HG02884 (cell line): ENCODE results near the gene CCR3.
A peak's percentile ranks its signal among the peaks of the same experiment; 100 is the strongest.
"Not testable (repeated sequence)": the region's sequence is repeated elsewhere in the genome, so short reads cannot be mapped to it uniquely, and the experiment has no call there.

Experiments
- ATAC-seq: cut with Tn5 transposase; IDR thresholded peaks from one replicate; pipeline ENCODE4 v1.9.1; 2021; ENCODE audit warnings: mild to moderate bottlenecking, moderate library complexity; ENCODE audit not compliant: unreplicated experiment

CCR3 gene

DNA sequence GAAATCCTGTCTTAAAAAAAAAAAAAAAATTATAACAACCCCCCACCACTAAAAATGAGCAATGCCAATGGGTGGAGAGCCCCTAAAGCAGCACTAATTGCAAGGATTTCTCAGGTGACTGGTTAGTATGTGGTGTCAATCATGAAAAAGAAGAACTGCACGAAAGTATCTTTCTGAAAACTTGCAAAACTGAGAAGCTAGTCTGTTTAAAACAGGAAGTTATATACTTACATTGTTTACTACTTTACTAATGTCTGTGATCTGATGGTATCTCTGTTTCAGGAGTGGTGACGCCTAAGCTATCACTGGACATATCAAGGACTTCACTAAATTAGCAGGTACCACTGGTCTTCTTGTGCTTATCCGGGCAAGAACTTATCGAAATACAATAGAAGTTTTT is at the start of gene CCR3:
Gene CCR3, plus strand, starts transcription at position 341 of the 400 bp plus-strand sequence. CDS start 22,699 bp downstream, outside the sequence.
- no peak for ATAC-seq

DNA sequence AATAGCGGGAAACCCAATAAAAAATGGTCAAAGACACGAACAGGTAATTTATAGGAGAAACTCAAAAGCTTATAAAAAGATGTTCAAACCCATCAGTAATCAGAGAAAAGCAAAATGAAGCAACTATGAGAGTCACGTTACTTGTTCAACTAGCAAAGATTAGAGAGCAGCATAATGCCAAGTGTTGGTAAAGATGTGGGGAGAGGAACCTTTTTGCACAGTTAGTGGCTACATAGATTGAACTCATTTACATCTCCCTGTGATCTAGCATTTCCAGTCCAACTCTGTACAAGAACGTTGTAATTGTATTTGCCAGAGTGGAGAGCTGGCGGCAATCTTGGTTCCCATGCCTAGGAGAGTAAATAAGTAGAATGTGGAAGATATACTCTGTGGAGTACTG is 49.3 kb upstream of the CCR3 start:
- no peak for ATAC-seq

DNA sequence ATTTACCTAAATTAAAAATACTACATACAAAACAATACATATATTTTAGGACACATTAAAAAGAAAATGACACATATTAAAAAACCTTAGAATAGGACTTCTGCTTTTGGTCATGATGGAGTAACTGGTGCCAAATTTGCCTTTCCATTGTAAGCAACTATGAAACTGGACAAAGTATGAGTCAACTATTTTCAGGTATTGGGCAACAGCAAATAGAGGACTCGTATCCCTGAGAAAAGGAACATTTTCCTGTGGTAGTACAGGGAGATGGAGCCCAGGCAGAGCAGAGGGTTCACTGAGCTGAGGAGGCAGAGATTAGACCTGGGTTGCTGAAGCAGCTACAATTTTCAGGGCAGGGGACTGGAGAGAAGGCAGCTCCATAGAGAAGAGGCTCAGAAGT is 48.8 kb upstream of the CCR3 start:
- no peak for ATAC-seq

DNA sequence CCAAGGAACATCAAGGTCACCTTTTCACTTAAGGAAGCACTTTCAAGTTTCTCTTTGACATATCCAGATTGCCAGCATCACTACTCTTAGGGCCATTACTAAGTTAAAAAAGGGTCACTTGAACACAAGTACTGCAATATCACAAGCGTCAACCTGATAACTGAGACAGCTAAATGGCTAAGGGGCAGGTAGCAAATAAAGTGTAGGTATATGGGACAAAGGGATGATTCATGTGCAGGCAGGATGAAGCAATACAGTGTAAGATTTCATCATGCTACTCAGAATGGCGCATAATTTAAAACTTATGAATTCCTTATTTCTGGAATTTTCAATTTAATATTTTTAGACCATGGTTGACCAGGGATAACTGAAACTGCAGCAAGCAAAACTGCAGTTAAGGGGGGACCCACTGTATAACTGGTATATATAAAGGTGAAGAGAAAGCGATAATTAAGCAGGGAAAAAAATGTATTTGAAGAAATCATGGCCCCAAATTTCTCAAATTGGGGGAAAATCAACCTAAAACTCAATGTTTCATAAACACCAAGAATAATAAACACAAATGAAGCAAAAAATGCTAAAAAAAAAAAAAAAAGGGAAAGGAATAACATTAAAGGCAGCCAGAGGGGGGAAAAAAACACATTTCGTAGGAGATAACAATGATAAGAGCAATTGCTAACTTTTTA is 47.2 kb upstream of the CCR3 start:
- no peak for ATAC-seq

DNA sequence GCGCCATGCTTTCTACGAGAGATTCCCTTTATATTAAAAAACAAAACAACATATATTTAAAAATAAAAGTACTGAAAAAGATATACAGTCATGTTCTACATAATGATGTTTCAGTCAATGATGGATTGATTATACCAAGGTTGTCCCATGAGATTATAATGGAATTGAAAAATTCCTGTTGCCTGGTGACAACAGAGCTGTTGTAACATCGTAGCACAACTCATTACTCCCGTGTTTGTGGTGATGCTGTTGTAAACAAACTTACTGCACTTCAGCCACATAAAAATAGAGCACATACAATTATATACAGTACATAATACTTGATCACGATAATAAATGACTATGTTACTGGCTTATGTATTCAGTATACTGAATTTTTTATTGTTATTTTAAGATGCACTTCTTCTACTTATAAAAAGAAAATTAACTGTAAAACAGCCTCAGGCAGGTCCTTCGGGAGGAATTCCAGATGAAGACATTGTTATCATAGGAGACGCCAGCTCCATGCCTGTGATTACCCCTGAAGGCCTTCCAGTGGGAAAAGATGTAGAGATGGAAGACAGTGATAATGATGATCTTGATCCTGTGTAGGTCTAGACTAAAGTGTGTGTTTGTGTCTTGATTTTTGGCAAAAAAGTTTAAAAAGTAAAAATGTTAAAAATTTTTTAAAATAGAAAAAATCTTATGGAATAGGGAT is 45.9 kb upstream of the CCR3 start:
- no peak for ATAC-seq

DNA sequence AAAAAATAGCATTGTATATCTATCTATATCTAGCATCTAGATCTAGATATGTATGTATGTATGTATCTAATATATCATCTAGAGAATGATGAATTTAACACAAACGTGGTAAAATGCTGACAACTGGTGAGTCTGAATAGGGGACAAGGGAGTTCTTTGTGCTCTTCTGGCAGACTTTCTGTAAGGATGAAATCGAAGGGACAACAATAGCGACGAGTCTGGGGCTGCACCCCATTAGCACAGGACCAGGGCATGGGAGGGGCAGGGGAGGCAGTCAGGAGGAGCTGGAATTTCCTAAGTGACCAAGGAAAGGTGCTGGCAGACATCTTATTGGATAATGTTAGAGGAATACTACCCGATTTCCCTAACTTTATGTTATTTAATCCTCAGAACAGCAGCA is 42.0 kb upstream of the CCR3 start:
- ATAC-seq, result no peak

DNA sequence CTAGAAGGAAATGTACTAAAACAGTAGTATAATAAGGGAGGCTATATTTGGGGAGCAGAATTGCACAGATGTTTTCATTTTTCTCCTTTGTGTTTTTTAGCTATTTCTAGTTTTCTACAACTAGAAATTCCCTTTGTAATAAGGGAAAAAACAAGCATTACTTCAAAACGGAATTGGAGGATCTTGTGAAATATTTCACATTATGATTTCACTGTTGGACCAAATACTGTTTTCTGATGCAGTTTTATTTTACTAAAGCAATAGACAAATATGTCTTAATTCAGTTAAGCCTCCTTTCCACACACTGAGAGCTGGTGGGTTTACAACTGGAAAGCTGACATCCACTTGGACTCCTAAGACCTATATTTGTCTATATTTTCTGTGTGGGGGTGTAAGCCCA is 41.5 kb upstream of the CCR3 start:
- ATAC-seq, result no peak

DNA sequence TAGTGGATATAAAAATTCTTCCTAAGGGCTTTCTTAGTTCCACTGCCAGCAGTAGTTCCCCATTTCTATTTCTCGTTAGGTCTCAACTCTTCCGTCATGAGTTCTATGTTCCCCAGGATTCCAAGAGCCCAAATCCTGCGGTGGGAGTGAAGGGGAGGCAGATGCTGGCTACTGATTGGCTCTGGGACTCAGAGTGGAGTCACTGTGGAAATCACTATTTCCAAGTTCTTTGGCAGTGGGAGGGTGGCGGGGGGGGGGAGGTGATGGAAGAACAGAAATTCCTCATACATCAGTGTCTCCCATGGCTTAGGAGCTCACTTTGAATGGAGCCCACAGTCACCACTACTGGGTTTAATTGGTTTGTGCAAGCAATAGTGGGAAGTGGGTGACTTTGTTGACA is 39.7 kb upstream of the CCR3 start:
- ATAC-seq, result no peak

DNA sequence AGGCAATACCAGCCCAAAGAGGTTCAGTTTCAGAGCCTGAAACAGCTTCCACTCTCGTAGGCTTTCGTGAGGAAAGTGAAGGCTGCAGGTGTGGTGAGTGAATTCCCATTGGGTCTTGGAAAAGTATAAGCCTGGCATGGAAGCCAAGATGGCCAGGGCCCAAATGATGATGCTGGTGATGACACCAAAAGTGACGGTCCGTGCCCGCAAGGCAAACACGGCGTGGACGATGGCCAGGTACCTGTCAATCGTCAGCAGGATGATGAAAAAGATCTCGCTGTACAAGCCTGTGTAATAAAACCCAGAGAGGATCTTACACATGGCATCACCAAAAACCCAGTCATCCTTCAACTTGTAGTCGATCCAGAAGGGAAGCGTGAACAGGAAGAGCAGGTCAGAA is 38.6 kb upstream of the CCR3 start:
- ATAC-seq, result no peak

DNA sequence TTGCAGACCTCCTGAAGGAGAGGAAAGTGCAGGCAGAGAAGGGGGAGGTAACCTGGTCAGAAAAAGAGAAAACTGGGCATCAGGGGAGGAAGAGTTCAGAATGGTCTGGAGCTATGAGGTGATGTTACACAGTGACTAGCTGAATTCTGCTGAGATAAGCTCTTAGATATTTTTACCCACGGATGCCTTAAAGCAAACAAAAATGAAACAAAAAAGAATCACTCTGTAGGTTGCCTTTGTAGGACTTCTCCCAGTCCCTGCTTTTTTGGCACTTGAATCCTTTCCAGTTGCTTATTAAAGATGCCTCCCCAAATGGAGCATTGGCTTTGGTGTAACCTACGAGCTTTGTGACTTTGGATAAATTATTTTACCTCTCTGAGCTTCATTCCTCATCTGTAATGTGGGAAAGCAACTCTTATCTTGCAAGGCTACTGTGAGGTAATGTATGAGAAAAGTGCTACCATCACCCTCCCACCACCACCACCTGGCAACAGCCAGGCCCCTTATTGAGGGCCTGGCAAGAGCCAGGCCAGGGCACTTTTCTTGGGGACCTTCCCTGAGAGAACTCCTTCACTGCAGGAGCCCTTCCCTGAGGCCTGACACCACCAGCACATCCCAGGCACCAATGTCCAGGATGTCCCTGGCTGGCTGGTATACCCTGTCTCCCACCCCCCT is 36.8 kb upstream of the CCR3 start:
- ATAC-seq, result no peak

DNA sequence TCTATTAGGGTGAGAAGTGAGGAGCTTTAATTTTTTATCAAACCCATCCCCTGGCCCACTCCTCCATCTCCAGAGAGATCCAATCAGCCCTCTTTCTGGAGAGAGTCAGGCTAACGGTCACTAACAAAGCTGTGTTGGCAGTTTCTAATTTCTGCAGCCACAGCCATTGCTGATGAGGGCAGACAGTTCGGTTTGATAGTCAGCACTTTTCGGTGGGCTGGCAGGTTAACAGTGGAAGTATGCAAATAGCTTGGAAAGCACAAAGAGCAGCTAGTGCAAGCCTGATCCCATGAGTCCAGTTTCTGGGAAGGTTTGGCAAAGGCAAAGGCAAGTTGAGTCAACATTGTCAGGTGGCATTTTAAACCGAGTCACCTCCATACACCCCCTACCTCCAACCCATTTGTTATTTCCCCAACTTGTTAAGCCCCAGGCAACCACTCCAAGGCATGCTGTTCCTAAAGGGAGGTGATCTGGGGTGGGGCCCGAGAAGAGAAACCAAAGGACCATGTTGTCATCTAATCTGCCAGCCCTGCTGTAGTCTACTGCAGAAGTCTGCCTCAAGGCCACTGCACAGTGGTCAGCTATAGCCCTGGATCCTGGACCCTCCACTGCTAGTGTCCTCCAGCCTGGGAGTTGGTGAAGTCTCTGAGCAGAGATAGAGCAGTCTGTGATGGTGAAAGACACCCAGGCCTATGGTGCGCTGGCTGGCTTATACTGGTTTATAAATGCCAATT is 35.8 kb upstream of the CCR3 start:
- no peak for ATAC-seq

DNA sequence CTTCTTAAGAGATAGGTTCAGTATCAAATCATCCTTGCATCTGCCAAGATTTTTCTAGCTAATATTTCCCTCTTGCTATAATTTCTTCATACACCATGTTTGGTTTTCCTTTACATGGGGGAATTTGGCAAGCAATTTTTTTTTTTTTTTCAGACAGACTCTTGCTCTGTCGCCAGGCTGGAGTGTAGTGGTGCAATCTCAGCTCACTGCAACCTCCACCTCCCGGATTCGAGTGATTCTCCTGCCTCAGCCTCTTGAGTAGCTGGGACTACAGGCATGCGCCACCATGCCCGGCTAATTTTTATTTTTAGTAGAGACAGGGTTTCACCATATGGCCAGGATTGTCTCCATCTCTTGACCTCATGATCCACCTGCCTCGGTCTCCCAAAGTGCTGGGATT is 34.7 kb upstream of the CCR3 start:
- not testable (repeated sequence) for ATAC-seq

DNA sequence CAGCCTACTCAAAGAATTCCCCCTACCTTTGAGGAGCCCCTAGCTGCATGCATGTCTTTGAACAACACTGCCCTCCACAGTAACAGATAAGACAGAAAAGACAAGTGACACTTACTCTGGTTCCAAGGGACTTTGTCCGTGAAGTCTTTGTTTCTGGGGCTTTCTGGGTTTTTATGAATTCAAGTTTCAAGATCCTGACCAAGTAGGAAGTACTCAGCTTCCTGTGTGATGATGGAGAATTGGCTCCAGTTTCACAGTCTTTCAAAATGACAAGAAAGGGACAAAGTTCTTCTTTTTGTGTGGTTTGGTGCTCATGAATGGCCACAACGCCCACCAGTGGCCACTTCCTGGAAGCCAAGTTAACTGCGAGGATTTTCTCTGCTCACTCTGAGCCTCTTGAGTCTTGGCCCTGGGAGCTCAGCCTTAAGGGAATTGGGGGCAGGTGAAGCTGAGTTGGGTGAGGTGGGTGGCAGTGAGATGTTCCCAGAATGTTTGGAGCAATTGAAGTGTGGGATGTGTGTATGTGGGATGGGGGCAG is 34.0 kb upstream of the CCR3 start, which contains the start of gene CCR1:
Gene CCR1, minus strand, starts transcription at position 147 of the 538 bp plus-strand sequence. CDS start 4,000 bp downstream, outside the sequence.
- peak; percentile 60 for ATAC-seq

DNA sequence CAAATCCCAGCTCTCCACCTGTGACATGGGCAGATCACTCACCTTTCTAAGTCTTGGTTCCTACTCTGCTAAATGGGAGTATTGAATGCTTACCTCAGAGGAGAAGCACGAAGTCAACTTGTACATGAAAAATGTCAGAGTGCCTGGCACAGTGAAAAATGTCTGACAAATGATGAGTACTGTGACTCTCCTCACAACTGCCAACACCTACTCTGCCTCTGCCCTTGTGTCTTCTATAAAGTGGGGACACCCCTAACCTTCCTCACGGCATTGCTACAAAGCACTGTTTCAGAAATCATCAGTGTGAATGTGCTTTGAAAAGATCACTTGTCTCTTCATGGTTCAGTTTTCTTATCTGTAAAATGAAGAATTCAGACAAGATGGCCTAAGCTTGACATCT is 33.2 kb upstream of the CCR3 start:
- ATAC-seq, result no peak

DNA sequence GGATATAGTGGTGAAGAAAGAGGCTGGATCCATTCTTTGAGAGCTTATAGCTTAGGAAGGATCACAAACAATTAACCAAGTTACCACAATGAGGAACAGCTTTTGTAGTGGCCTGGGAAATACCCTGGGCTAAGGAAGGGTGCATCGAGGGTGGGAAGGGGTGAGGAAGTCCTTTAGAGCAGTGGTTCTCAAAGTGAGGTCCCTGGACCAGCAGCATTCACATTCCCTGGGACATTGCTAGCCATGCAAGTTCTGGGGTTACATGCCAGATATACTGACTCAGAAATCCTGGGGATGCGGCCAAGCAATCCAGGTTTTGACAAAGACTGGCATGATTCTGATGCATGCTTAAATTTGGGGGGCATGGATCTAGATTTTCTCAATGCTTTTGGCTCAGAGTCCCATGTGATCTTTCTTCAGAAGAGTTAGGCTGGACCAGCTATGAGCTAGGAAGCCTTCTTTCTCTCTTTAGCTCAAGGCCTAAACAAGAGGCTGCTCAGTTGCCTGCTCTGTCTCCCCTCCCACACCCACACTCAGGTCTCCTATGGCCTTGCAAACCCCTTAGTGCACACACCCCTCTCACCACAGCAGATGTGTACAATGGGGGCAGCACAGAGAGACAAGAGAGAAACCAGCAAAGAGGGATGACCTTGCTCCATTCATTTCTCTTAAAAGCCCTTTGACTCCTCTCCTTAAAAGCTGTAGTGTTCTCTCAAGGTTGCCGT is 32.4 kb upstream of the CCR3 start:
- ATAC-seq, result no peak

DNA sequence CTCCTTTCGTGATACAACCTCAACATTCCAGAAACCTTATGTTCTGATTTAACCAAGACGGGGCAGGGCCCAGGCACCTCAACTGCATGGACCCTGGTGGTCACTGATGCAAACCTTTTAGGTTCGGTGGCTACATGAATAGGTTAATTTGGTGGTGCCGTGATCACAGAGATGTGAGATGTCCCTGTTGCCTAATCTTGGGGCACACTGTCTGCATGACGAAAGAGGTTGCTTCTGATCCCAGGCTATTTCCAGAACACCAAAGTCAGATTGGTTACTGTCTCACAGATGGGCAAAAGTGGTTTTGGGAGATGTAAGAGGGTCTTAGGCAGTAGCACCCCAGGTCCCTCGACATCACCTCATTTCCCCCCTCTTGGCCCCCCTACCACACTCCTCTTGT is 30.2 kb upstream of the CCR3 start:
- ATAC-seq, result no peak

DNA sequence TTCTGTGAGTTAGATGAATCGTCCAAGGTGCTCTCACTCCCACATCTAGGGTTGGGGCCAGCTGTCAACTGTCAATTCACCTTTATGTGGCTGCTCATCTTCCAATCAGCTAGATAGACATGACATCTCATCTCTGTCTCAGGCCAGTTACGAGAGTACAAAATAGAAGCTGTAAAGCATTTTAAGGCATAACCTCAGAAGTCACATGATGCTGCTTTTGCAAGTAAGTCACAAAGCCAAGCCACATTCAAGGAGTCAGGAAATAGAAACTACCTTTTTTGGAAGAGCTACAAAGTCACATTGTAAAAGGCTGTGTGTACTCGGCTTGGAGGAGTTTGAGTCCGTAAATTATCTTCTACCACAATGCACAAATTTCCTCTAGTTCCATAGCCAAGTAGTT is 29.1 kb upstream of the CCR3 start:
- ATAC-seq, result no peak

DNA sequence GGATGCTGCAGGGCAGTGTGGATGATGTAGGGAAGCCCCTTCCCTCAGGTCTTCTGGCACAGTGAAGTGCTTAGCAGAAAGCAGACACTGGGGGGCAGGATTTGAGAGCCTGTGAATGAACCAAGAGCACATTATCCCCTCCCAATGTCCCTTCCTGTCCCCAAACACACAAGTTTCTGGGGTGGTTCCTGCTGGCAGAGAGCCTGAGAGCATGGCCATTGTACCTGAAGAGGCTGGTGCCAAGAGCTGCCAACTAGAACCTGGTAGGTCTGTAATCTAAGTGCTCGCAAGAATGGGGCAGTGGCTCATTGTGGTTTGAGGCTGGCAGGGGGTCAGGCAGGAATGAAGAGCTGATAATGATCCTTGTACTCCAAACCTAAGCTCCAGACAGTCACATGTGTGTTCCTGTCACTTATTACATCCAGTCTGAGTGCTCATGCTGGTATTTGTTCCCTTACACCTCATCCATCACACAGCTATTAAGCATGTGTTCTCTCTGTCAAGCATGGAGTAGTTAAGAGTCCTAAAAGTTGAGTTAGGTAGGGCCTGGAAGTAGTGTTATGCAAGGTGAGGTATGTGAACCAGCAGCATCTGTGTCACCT is 27.4 kb upstream of the CCR3 start:
- no peak for ATAC-seq

DNA sequence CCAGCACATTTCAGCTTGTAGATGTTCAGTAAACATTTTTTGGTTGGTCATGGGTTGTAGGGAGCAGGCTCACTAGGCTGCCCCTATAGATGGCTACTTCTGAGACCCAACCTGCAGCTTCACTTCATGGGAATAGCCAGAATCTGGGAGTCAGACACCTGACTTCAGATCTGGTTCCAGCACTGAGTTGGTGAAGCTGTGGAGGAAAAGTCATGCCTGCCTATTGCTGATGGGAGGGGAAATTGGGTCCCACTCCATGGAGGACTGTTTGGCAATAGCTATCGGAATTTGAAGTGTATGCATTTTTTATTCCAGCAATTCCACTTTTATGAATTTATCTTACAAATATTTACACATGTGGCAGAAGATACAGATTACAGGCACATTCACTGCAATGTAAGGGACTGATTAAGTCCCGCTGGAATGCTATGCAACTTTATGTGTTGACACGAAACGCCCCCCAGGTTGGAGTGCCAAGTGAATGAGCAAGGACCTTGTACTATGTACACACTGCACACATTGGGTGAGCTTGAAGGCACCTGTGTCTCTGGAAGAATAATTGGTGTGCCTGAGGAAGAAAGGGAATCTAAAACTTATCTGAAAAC is 26.3 kb upstream of the CCR3 start:
- ATAC-seq, result no peak
